Esophagus squamous epithelium (tissue), 4 donors: ENCODE measurements around the gene PTPRD.

Experiments
- POLR2A ChIP-seq, 4 donors: fragments of 450-650 bp; IDR thresholded peaks; one replicate each; pipeline ENCODE4 v1.6.1; 2017; ENCODE audit warnings: antibody characterized with exemption in 4 of 4, mild to moderate bottlenecking in 4 of 4, moderate library complexity in 3 of 4
- TF ChIP-seq, protein P1 (sequence below), 6 experiments: fragments of 450-650 bp in 4 of 6; fragments of 200-600 bp in 2 of 6; sonication (generic) in 2 of 6; IDR thresholded peaks; one replicate each; pipeline ENCODE4 v1.5.1; 2016 to 2019; ENCODE audit warnings: antibody characterized with exemption in 6 of 6, mild to moderate bottlenecking in 4 of 6, moderate library complexity in 4 of 6

DNA sequence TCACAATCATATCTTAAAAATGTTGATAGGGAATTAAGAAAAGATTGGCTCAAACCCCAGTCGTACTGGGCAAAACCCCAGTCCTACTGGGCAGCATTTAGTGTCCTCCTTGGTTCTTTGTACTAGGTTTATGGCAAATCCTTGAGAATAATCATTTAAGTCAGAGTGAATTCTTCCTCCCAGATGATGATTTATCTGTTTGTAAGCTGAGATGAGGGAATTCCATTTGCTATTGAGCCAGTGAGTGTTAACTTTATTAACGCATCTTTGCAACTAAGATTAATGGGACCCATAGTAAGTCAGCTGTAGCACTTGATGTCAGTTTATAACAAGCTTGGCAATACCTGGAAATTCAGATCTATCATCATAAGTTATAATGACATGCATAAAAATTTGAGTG lies 1991.4 kb downstream of the PTPRD start:
- TF ChIP-seq, protein P1, sequence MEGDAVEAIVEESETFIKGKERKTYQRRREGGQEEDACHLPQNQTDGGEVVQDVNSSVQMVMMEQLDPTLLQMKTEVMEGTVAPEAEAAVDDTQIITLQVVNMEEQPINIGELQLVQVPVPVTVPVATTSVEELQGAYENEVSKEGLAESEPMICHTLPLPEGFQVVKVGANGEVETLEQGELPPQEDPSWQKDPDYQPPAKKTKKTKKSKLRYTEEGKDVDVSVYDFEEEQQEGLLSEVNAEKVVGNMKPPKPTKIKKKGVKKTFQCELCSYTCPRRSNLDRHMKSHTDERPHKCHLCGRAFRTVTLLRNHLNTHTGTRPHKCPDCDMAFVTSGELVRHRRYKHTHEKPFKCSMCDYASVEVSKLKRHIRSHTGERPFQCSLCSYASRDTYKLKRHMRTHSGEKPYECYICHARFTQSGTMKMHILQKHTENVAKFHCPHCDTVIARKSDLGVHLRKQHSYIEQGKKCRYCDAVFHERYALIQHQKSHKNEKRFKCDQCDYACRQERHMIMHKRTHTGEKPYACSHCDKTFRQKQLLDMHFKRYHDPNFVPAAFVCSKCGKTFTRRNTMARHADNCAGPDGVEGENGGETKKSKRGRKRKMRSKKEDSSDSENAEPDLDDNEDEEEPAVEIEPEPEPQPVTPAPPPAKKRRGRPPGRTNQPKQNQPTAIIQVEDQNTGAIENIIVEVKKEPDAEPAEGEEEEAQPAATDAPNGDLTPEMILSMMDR (IDR thresholded peaks at IDR 0.05): no peak
- no peak for TF ChIP-seq POLR2A (IDR thresholded peaks at IDR 0.05)
